ENCODE data around the gene RGPD8. TPM values are rescaled to one million over a fixed set of nuclear protein-coding genes. Genes with fewer than 3 reads are reported as not detected.
"Not testable (repeated sequence)": the region's sequence is repeated elsewhere in the genome, so short reads cannot be mapped to it uniquely, and the experiment has no call there.

RGPD8 gene
- total RNA-seq, 2 experiments from 2014 or later = 4.1 to 4.2 TPM

GRCh38 chr2:112462178-112462577, 28.7 kb upstream of the RGPD8 start:
- no peaks in the 10 kb centered on the region for H3K9me3 Mint-ChIP-seq
- no peak for DNase-seq
- ChIA-PET POLR2A (no interaction called here), CTCF (no interaction called here)
- no peak overlapping the region for H3K27ac Mint-ChIP-seq
- no peaks in the 10 kb centered on the region for H3K4me1 Mint-ChIP-seq
- peaks cover 22% of the 10 kb centered on the region for H3K27me3 Mint-ChIP-seq
- H3K4me3 Mint-ChIP-seq = no peak overlapping the region
- H3K36me3 Mint-ChIP-seq (ENCODE audit: low read depth) = no peaks in the 10 kb centered on the region

DNA sequence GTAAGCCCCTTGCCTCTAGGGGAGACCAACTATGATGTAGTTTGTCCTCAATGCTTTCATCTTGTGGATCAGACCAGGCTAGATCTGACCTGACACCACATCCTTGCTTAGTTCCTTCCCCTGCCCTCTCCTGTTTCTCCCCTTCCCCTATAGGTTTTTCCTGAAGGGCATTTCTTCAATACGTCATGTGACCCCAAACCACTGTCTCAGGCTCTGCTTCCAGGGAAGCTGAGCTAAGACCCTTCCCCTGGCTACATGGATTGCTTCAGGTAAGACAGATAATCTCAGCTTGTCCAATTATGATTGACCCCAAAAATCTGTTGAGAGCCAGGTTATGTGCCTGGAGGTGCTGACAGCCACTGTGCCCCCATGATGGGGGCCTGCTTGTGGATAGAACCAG, 25.9 kb upstream of the RGPD8 start:
- H3K36me3 Mint-ChIP-seq (ENCODE audit: low read depth) = no peaks in the 10 kb centered on the region
- H3K27me3 Mint-ChIP-seq = peaks cover 16% of the 10 kb centered on the region
- H3K9me3 Mint-ChIP-seq = no peaks in the 10 kb centered on the region
- H3K4me1 Mint-ChIP-seq = no peaks in the 10 kb centered on the region
- no peak overlapping the region for H3K4me3 Mint-ChIP-seq
- DNase-seq = no peak
- ChIA-PET CTCF (interaction anchor here (1.0 kb wide), 1 partner anchor 22 kb away, joined by 3 read pairs; no protein-coding TSS in a partner anchor), POLR2A (no interaction called here)
- no peak overlapping the region for H3K27ac Mint-ChIP-seq

- ChIA-PET CTCF (no interaction called here), POLR2A (no interaction called here)
- Mint-ChIP-seq H3K27ac (no peak overlapping the region), H3K36me3 (ENCODE audit: low read depth) (no peaks in the 10 kb centered on the region), H3K27me3 (peaks cover 3% of the 10 kb centered on the region), H3K4me3 (no peak overlapping the region), H3K4me1 (no peaks in the 10 kb centered on the region), H3K9me3 (no peaks in the 10 kb centered on the region)
- no peak for DNase-seq
Measured at GRCh38 chr2:112454586-112454985, 21.1 kb upstream of the RGPD8 start.

DNA sequence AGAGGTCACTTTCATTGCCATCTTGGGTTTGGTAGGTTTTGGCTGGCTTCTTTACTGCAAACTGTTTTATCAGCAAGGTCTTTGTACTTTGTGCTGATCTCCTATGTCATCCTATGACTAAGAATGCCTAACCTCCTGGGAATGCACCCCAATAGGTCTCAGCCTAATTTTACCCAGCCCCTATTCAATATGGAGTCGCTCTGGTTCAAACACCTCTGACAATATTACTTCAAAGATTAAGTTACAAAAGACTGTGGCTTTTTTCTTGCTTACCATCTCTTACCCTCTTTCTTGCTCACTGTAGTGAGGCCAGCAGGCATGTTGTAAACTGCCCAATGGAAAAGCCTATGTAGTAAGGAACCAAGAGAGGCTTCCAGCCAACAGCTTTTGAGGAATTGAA, 17.9 kb upstream of the RGPD8 start:
- no peak for DNase-seq
- H3K9me3 Mint-ChIP-seq = no peaks in the 10 kb centered on the region
- peaks cover 3% of the 10 kb centered on the region for H3K27me3 Mint-ChIP-seq
- H3K27ac Mint-ChIP-seq = no peak overlapping the region
- H3K36me3 Mint-ChIP-seq (ENCODE audit: low read depth) = no peaks in the 10 kb centered on the region
- no peak overlapping the region for H3K4me3 Mint-ChIP-seq
- H3K4me1 Mint-ChIP-seq = no peaks in the 10 kb centered on the region
- CTCF ChIA-PET = interaction anchor here (1.6 kb wide), 1 partner anchor 330 kb away, joined by 3 read pairs; no protein-coding TSS in a partner anchor
- POLR2A ChIA-PET = interaction anchor here (0.6 kb wide), 1 partner anchor 250 kb away, joined by 8 read pairs; no protein-coding TSS in a partner anchor

GRCh38 chr2:112449854-112450253, 16.4 kb upstream of the RGPD8 start:
- CTCF ChIA-PET = interaction anchor here (0.8 kb wide), 1 partner anchor 38 kb away, joined by 3 read pairs; no protein-coding TSS in a partner anchor
- Mint-ChIP-seq H3K27me3 (peaks cover 2% of the 10 kb centered on the region), H3K4me3 (no peak overlapping the region), H3K27ac (no peak overlapping the region), H3K4me1 (no peaks in the 10 kb centered on the region), H3K36me3 (ENCODE audit: low read depth) (no peaks in the 10 kb centered on the region), H3K9me3 (no peaks in the 10 kb centered on the region)
- POLR2A ChIA-PET = no interaction called here
- no peak for DNase-seq

- CTCF ChIA-PET; H3K36me3 Mint-ChIP-seq (ENCODE audit: low read depth); POLR2A ChIA-PET; H3K4me3 Mint-ChIP-seq; H3K27ac Mint-ChIP-seq; H3K4me1 Mint-ChIP-seq; DNase-seq; H3K9me3 Mint-ChIP-seq: not testable (repeated sequence)
- H3K27me3 Mint-ChIP-seq = peaks cover 27% of the 10 kb centered on the region
Measured at GRCh38 chr2:112444256-112444655, 10.8 kb upstream of the RGPD8 start.

DNA sequence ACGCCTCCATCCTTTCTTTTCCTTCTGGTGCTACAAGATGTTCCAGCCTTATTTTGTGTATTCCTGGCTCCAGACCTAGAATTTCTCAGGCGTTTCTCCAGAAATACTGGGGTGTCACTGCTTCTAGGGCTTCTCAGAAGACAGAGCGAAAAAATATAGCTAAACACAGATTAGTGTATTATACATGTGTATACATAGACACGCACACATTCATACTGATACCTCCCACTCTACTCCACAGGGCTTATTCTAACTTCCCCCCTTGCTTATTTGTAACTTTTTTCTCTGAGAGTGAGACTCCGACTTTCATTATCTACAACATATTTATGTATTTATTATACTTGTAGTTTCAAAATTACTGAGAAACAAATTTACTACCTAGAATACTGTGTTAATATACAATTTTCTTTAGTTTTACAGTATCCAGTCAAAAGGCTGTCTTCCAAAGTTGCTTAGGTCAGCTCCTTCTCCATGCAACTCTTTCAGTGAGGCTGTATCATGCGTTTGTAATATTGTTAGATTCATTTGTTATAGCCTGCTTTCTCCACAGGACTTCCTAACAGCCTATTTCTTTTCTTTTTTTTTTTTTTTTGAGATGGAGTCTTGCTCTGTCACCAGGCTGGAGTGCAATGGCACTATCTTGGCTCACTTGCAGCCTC, 5.3 kb upstream of the RGPD8 start:
- POLR2A ChIA-PET = interaction anchor here (0.5 kb wide), 1 partner anchor 17 kb away, joined by 7 read pairs; no protein-coding TSS in a partner anchor
- CTCF ChIA-PET = not testable (repeated sequence)

DNA sequence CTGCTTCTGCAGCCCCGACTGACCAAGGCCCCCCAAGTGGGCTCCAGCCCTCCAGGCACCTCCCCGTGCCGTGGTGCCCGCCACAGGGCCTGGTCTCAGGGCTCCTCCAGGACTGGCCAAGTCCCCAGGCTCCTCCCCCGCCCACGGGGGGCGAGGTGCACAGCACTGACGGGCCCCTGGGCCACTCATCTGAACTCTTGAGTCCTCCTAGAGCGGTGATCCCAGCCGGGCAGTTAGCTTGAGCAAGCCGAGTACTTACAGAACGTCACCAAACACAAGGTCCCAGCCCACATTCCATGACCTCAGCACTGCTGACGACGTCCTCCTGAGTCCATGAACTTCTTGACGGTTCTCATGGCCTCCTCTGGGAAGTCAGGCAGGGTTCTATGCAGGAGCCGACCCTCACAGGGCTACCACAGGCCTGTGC, 4.0 kb upstream of the RGPD8 start:
- H3K9me3 Mint-ChIP-seq; CTCF ChIA-PET; H3K36me3 Mint-ChIP-seq (ENCODE audit: low read depth); DNase-seq; H3K4me3 Mint-ChIP-seq; POLR2A ChIA-PET; H3K27ac Mint-ChIP-seq; H3K4me1 Mint-ChIP-seq: not testable (repeated sequence)
- peaks cover 22% of the 10 kb centered on the region for H3K27me3 Mint-ChIP-seq

More for the DNA sequence above, 5.3 kb upstream of the RGPD8 start:
- not testable (repeated sequence) for H3K27ac Mint-ChIP-seq; H3K4me1 Mint-ChIP-seq; H3K9me3 Mint-ChIP-seq; H3K36me3 Mint-ChIP-seq (ENCODE audit: low read depth); H3K4me3 Mint-ChIP-seq; DNase-seq
- peaks cover 26% of the 10 kb centered on the region for H3K27me3 Mint-ChIP-seq

- CTCF ChIA-PET; H3K27ac Mint-ChIP-seq; POLR2A ChIA-PET; H3K9me3 Mint-ChIP-seq; H3K4me3 Mint-ChIP-seq; DNase-seq; H3K4me1 Mint-ChIP-seq; H3K36me3 Mint-ChIP-seq (ENCODE audit: low read depth): not testable (repeated sequence)
- peaks cover 18% of the 10 kb centered on the region for H3K27me3 Mint-ChIP-seq
Measured at GRCh38 chr2:112436993-112437392, 3.5 kb upstream of the RGPD8 start.

DNA sequence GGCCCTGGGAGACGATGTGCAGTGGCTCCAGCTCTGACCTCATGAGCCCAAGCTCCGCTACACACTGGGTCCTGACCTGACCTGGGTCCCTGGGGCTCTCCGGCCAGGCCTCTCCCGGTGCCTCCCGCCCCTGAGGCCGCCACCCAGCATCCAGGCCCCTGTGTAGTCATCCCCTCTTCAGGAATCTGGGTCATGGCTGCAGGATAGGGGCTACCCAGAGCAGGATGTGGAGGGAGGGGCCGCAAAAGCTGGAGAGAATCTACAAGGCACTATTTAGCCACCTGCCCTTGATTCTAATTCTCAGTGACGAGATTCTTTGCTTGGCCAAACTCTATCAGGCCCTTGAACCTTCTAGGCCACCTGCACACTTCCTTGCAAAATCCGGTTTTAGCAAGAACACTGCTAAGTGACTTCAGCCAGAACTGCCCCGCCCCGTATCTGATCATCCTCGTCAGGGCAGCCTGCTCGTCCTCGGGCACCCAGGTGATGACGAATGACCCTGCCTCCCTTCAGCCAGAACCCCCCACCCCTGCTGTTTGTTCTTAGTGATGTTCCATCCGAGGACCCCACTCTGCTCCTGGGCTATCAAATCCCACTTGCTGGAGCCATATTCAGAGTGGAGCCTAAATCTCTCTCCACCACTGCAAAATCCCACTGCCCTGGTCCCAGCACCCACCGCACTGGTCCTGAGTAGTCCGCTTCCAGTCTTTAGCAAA, 2.4 kb upstream of the RGPD8 start:
- H3K36me3 Mint-ChIP-seq (ENCODE audit: low read depth); DNase-seq; POLR2A ChIA-PET; H3K27ac Mint-ChIP-seq; H3K9me3 Mint-ChIP-seq; H3K4me1 Mint-ChIP-seq; CTCF ChIA-PET; H3K4me3 Mint-ChIP-seq: not testable (repeated sequence)
- H3K27me3 Mint-ChIP-seq = peaks cover 14% of the 10 kb centered on the region

GRCh38 chr2:112434890-112435715, 1.7 kb upstream of the RGPD8 start:
- POLR2A ChIA-PET; H3K27me3 Mint-ChIP-seq; H3K9me3 Mint-ChIP-seq; H3K4me1 Mint-ChIP-seq; DNase-seq; H3K4me3 Mint-ChIP-seq; H3K36me3 Mint-ChIP-seq (ENCODE audit: low read depth); H3K27ac Mint-ChIP-seq; CTCF ChIA-PET: not testable (repeated sequence)

- ChIA-PET POLR2A (no interaction called here), CTCF (no interaction called here)
- H3K4me3 Mint-ChIP-seq = no peak overlapping the region
- H3K27me3 Mint-ChIP-seq = peaks cover 6% of the 10 kb centered on the region
- peaks cover 6% of the 10 kb centered on the region for H3K4me1 Mint-ChIP-seq
- no peaks in the 10 kb centered on the region for H3K36me3 Mint-ChIP-seq (ENCODE audit: low read depth)
- no peak overlapping the region for H3K27ac Mint-ChIP-seq
- H3K9me3 Mint-ChIP-seq = no peaks in the 10 kb centered on the region
- no peak for DNase-seq
Measured at GRCh38 chr2:112433932-112434730, 686 bp upstream of the RGPD8 start.
